Stimulated activated CD8-positive, alpha-beta memory T cell treated with anti-CD3 and anti-CD28 coated beads, Interleukin-15, amount 100 ng/mL, for 4 hours (primary cell): ENCODE data around the gene TBX18.

Experiments
- DNase-seq, 2 donors: peaks; one replicate each; pipeline ENCODE4 v3.0.0-alpha.2; 2020; ENCODE audit warnings: low read depth in 2 of 2

TBX18 gene

GRCh38 chr6:84748376-84748775 is 16.0 kb downstream of the TBX18 start:
- no peak for DNase-seq

DNA sequence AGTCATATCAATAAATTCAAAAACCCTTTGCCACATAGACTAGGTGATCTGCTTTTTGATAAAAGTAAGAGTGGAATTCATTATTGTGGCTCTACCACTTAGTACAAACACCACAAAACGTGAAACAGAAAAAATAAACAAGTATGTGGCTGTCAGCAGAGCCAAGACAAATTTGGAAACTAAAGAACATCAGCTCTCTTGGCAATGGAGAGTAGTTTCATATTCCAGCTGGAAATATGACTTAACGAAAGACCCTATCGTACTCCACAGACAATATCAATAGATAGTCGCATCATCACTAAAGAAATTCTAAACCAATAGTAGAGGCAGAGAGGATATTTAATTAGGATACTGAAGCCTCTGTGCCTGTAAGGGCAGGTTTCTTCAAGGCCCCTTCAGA is 20.8 kb downstream of the TBX18 start:
- DNase-seq = no peak

GRCh38 chr6:84740385-84740784 is 24.0 kb downstream of the TBX18 start:
- no peak for DNase-seq

DNA sequence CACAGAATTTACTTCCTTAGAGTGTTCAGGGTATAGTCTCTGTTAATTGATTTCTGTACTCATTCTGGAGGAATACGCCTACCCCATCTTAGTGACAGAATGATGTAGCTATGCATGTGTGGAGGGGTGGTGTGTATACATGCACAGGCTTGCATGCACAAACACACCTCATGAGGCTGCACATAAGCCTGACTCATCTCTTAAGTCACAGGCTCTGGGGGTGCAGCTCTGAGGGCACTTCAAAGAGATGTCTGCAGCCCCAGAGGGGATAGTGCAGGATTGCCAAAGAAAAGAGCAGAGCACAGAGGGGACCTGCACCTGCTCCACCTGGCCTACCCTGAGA is 24.6 kb downstream of the TBX18 start:
- no peak for DNase-seq

GRCh38 chr6:84738996-84739865 is 25.2 kb downstream of the TBX18 start:
- DNase-seq = no peak

GRCh38 chr6:84733889-84734288 is 30.5 kb downstream of the TBX18 start:
- no peak for DNase-seq

- no peak for DNase-seq
These were observed 32.5 kb downstream of the TBX18 start for GRCh38 chr6:84731901-84732300.

- DNase-seq = no peak
These were observed 33.0 kb downstream of the TBX18 start for GRCh38 chr6:84731401-84731800.

- no peak for DNase-seq
These were observed 35.8 kb downstream of the TBX18 start for GRCh38 chr6:84728602-84729001.

DNA sequence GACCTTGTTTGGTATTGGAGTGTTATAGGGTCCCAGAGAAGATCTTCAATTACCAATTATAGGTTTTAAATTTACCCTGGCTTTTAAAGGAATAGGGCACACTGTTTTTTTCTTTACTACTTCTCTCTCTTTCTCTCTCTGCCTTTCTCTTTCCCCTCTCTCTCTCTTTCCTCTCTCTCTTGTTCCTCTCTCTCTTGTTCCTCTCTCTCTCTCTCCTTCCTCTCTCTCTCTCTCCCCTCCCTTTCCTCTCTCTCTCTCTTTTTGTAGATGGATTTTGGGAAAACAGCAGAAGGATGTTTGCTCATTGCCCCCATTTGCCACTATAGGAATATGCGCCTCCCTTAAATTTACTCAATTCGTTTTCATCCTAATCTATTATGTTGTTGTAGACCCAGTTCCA is 45.2 kb downstream of the TBX18 start:
- no peak for DNase-seq

DNA sequence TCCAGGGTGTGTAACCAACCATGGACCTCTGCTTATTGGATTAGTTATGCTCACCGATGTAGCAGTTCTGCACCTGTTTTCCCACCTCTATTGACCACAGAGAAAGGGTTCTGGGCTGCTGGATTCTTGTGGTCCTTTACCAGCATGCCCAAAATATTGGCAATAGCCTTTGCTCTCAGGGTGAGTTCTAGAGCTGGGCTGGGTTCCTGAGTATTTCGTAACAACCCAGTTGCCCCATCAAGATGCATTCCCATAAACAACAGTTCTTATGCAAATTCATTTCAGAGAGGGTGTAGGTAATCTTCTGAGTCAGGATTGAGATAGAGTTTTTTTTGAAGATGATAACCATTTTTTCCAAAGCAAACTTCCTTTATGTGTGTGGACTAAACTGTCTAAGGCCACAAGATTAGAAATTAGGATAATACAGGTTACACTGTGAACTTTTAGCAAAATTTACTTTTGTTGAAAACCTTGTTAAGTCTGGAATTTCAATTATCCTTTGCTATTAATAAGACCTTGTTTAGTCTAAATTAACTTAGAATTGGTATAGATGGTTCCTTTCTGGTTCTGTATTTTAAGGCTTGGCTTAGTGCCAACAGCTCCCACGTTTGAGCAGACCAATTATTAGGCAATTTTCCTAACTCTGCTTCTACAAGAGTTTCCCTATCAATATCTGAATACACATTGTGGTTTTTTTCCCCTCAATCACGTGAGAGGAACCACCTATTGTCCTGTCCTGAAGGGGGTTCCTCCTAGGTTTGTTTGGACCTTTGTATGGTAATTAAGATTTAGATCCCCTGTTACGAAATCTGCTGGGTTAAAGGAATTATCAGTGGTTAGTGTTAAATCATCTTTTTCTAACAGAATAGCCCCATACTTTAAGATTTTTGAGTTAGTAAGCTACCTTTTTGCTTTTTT is 46.1 kb downstream of the TBX18 start:
- no peak for DNase-seq

DNA sequence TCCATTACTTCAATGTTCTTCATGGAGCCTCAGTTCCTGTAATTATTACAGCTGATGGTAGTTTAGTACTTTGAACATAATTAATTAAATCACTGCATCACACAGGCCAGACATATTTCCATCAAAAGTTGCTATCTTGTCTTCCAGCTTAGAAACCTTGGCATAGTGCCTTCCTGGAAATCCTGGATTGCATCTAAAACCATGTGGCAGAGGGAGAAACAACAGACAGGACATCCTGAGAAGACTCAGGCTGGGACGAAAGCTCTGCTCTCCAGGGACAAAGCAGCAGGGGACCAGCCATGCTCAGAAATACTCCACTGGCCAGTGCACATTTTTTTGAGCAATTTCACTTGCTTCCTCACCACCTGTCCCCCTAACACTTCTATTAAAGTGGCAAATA is 55.3 kb downstream of the TBX18 start:
- no peak for DNase-seq

DNA sequence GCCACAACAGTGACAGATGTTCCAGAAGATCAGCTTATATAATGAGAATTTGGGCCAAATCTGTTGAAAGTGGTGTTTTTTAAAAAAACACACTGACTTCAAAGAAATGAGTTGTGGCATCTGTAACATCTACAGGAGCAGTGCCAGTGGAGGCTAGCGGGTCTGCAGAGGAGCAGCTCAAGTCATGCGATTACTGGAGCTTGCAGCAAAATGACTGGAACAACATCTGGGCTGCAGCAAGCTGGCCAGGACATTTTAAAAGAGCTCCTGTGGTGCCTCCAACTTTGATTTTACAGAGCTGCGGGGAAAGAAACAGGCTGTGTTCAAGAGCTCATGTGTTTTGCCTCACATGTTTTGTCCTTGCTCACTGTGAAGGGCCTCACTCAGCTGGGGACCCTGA is 57.2 kb downstream of the TBX18 start:
- no peak for DNase-seq

DNA sequence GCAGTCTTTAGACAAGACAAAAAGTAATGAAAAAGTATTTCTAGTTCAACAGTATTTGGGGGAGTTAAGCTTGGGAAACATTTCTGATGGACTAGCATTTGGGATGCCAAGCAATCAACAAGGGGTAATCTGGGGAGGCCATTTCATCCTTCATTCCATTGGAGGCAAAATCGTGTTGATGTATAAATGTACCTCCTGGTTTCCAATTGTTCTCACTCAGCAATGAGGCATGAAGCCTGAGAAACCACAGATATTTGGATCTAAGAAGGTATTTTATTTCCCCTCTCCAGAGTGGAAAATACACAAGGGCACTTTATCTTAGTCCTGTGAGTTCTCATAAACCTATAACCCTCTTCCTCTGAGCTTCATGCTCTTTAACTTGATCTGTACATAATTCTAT is 68.2 kb downstream of the TBX18 start:
- no peak for DNase-seq

DNA sequence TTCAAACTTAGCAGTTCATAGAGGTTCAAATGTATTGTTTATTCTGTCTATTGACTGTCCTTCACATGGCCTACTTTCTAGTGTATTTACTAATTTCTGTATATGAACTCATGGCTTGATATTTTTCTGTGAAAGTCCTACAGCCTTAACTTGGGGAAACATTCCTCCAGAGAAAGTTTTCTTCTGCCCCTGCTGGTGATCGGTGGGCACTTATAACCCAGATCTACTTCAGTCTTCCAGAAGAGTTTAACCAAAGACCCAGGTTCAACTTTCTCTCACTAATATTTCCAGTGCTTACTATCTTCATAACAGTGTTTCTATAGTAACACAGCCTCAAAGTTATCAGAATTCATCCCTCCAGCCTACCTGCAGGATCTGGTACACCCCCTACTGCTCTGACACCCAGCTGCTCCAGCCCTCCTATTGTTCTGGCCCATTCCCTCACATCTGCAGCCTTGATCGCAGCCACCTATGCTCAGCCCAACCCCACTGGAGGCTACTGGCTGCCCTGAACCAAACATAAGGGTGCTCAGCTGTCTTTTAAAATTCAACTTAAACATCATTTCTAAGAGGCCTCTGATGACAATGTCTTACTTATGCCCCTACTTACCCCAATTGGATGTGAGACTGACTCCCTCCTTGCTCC is 72.3 kb downstream of the TBX18 start:
- DNase-seq = no peak

DNA sequence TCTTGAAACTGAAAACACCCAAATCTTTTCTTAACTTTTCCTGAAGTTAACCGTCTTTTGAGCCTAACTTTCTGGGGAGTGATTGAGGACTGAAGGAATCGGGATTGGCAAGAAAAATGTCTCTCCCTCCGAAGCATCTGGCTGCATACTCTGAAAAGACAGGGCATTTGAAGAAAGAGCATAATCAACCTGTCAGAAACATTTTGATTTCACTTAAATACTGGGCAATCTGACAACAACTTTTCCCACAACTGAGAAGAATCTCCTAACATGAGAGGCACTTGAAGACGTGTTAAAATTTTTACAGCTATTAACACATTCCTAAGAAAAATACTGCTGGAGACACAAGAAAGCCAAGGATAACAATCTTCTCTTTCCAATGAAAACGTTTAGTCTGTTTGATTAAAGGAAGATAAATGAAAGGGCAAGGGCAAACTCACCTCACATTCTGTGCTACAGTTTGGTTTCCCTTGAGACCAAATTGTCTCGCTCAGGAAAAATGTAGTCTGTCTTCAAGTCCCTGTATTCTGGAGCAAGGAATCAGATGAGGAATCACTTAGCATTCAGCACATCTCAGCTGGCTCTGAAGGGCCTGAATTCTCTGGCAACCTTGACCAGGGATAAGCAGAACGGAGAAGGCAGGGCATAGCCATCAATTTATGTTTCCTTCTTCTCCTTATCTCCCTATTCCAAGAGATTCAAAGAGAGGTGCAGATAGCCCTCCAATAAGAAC is 76.1 kb downstream of the TBX18 start:
- DNase-seq = no peak

GRCh38 chr6:84687431-84687830 is 77.0 kb downstream of the TBX18 start:
- DNase-seq = no peak

DNA sequence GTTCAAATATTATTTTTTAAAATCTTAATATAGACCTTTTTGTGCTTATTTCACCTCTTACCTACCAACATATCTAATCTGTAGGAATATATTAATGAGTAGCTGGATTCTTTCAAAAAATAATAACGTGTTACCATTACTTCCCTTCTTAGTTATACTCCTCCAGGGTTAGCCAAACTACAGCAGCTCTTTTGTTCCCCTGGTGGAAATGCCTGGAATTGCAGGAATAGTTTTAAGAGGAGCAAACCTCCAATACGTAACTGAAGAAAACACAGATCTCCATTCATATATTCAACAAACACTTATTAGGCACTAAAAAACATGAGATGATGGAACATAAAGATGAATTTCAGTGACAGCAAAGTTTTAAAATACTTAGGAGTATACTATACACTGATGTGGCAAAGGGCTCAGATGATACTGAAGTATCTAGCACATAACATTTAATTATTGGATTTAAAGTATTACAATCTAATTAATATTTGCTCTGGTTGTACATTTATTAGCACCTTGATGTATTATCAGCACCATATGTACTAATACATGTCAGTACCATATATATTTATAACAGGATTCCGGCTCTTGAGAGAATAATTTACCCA is 78.3 kb downstream of the TBX18 start:
- no peak for DNase-seq

GRCh38 chr6:84681693-84682326 is 82.6 kb downstream of the TBX18 start:
- no peak for DNase-seq

DNA sequence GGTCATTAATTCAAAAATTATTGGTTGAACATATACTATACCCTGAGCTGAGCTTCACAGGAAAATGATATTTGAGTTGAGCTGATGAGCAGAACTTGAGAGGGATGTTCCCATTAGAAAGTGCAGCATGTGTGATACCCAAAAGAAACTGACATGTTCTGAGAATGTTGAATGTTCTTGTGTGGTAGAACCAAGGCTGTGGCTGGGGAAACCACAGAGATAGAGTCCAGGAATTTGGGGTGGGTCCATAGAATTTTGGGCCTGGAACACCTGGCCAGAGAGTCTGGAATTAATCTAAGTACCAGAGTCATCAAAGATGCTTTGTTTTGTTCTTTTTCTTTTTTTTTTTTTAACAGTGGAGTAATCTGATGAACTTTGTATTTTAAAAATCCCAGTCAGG is 88.7 kb downstream of the TBX18 start:
- DNase-seq = no peak

DNA sequence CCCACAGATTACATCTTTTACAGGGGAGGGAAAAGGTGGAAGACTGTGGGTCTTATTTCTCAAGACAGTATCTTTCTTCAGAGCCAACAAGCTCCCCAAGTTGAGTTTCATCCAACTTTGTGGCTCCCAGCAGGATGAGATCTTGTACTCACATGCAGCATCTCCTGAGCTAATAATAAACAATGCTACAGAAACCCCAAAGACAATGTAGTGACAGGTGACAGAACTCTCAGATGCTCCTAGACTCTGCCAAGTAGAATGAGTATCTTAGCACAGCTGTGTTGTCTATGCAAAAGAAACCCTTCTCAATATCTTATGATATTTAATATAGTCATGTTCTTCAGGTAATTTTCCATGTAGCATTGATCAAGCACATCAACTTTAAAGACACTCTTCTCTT is 90.0 kb downstream of the TBX18 start:
- no peak for DNase-seq
